ENCODE results near the gene FAM151B.
"Not testable (repeated sequence)": the region's sequence is repeated elsewhere in the genome, so short reads cannot be mapped to it uniquely, and the experiment has no call there.

The FAM151B gene

GRCh38 chr5:80483636-80484232, 4.2 kb upstream of the FAM151B start:
- Mint-ChIP-seq H3K27me3 (peaks cover 3% of the 10 kb centered on the region), H3K27ac (no peak overlapping the region), H3K36me3 (peaks cover 18% of the 10 kb centered on the region), H3K4me3 (no peak overlapping the region), H3K4me1 (peaks cover 16% of the 10 kb centered on the region), H3K9me3 (peaks cover 12% of the 10 kb centered on the region)

- H3K27me3 Mint-ChIP-seq, result peaks cover 3% of the 10 kb centered on the region
- H3K9me3 Mint-ChIP-seq, result peaks cover 7% of the 10 kb centered on the region
- peak overlapping the region; percentile 89 for H3K4me3 Mint-ChIP-seq
- H3K4me1 Mint-ChIP-seq, result peaks cover 21% of the 10 kb centered on the region
- H3K36me3 Mint-ChIP-seq, result peaks cover 12% of the 10 kb centered on the region
- no peak overlapping the region for H3K27ac Mint-ChIP-seq
Observed at GRCh38 chr5:80487444-80487828, 464 bp upstream of the FAM151B start.

- no peaks in the 10 kb centered on the region for H3K9me3 Mint-ChIP-seq
- no peak overlapping the region for H3K27ac Mint-ChIP-seq
- H3K4me1 Mint-ChIP-seq, result peaks cover 21% of the 10 kb centered on the region
- peaks cover 3% of the 10 kb centered on the region for H3K27me3 Mint-ChIP-seq
- H3K36me3 Mint-ChIP-seq, result peaks cover 2% of the 10 kb centered on the region
- H3K4me3 Mint-ChIP-seq, result no peak overlapping the region
Observed at GRCh38 chr5:80491296-80491695, 3.4 kb downstream of the FAM151B start.

GRCh38 chr5:80492741-80493140, 4.8 kb downstream of the FAM151B start:
- no peak overlapping the region for H3K4me3 Mint-ChIP-seq
- no peak overlapping the region for H3K27ac Mint-ChIP-seq
- no peaks in the 10 kb centered on the region for H3K36me3 Mint-ChIP-seq
- no peaks in the 10 kb centered on the region for H3K9me3 Mint-ChIP-seq
- peaks cover 12% of the 10 kb centered on the region for H3K4me1 Mint-ChIP-seq
- H3K27me3 Mint-ChIP-seq, result no peaks in the 10 kb centered on the region

- not testable (repeated sequence) for H3K27ac Mint-ChIP-seq, H3K36me3 Mint-ChIP-seq, H3K27me3 Mint-ChIP-seq, H3K4me3 Mint-ChIP-seq, H3K4me1 Mint-ChIP-seq, H3K9me3 Mint-ChIP-seq
Observed at GRCh38 chr5:80493443-80493842, 5.5 kb downstream of the FAM151B start.

- Mint-ChIP-seq H3K27ac (no peak overlapping the region), H3K27me3 (no peaks in the 10 kb centered on the region)
Observed at GRCh38 chr5:80495891-80496290, 8.0 kb downstream of the FAM151B start.

GRCh38 chr5:80502800-80503199, 14.9 kb downstream of the FAM151B start:
- H3K27ac Mint-ChIP-seq, result no peak overlapping the region
- H3K9me3 Mint-ChIP-seq, result no peaks in the 10 kb centered on the region
- H3K4me1 Mint-ChIP-seq, result peaks cover 6% of the 10 kb centered on the region
- no peaks in the 10 kb centered on the region for H3K36me3 Mint-ChIP-seq
- H3K4me3 Mint-ChIP-seq, result no peak overlapping the region
- H3K27me3 Mint-ChIP-seq, result no peaks in the 10 kb centered on the region

More at GRCh38 chr5:80495891-80496290, 8.0 kb downstream of the FAM151B start:
- Mint-ChIP-seq H3K4me1 (no peaks in the 10 kb centered on the region), H3K36me3 (no peaks in the 10 kb centered on the region), H3K9me3 (no peaks in the 10 kb centered on the region), H3K4me3 (no peak overlapping the region)

GRCh38 chr5:80503641-80504040, 15.7 kb downstream of the FAM151B start:
- H3K36me3 Mint-ChIP-seq, result no peaks in the 10 kb centered on the region
- no peaks in the 10 kb centered on the region for H3K9me3 Mint-ChIP-seq
- no peak overlapping the region for H3K27ac Mint-ChIP-seq
- H3K4me1 Mint-ChIP-seq, result peaks cover 6% of the 10 kb centered on the region
- no peak overlapping the region for H3K4me3 Mint-ChIP-seq
- no peaks in the 10 kb centered on the region for H3K27me3 Mint-ChIP-seq

- peaks cover 6% of the 10 kb centered on the region for H3K4me1 Mint-ChIP-seq
- no peak overlapping the region for H3K27ac Mint-ChIP-seq
- no peaks in the 10 kb centered on the region for H3K36me3 Mint-ChIP-seq
- H3K27me3 Mint-ChIP-seq, result no peaks in the 10 kb centered on the region
- H3K9me3 Mint-ChIP-seq, result no peaks in the 10 kb centered on the region
- H3K4me3 Mint-ChIP-seq, result no peak overlapping the region
Observed at GRCh38 chr5:80504833-80505232, 16.9 kb downstream of the FAM151B start.

GRCh38 chr5:80507663-80508062, 19.8 kb downstream of the FAM151B start:
- Mint-ChIP-seq H3K27me3 (no peaks in the 10 kb centered on the region), H3K27ac (no peak overlapping the region), H3K36me3 (peaks cover 2% of the 10 kb centered on the region), H3K9me3 (no peaks in the 10 kb centered on the region), H3K4me1 (peaks cover 6% of the 10 kb centered on the region), H3K4me3 (no peak overlapping the region)

- no peak overlapping the region for H3K27ac Mint-ChIP-seq
- H3K27me3 Mint-ChIP-seq, result no peaks in the 10 kb centered on the region
- H3K4me3 Mint-ChIP-seq, result no peak overlapping the region
- H3K36me3 Mint-ChIP-seq, result peaks cover 4% of the 10 kb centered on the region
- peaks cover 4% of the 10 kb centered on the region for H3K4me1 Mint-ChIP-seq
- H3K9me3 Mint-ChIP-seq, result no peaks in the 10 kb centered on the region
Observed at GRCh38 chr5:80508844-80509243, 20.9 kb downstream of the FAM151B start.

- no peaks in the 10 kb centered on the region for H3K9me3 Mint-ChIP-seq
- H3K36me3 Mint-ChIP-seq, result peaks cover 4% of the 10 kb centered on the region
- no peaks in the 10 kb centered on the region for H3K4me1 Mint-ChIP-seq
- H3K4me3 Mint-ChIP-seq, result no peak overlapping the region
- H3K27me3 Mint-ChIP-seq, result no peaks in the 10 kb centered on the region
- H3K27ac Mint-ChIP-seq, result no peak overlapping the region
Observed at GRCh38 chr5:80509362-80509761, 21.5 kb downstream of the FAM151B start.

- no peaks in the 10 kb centered on the region for H3K27me3 Mint-ChIP-seq
- H3K4me1 Mint-ChIP-seq, result peaks cover 3% of the 10 kb centered on the region
- peaks cover 4% of the 10 kb centered on the region for H3K36me3 Mint-ChIP-seq
- H3K9me3 Mint-ChIP-seq, result no peaks in the 10 kb centered on the region
- no peak overlapping the region for H3K27ac Mint-ChIP-seq
- no peak overlapping the region for H3K4me3 Mint-ChIP-seq
Observed at GRCh38 chr5:80516826-80517225, 28.9 kb downstream of the FAM151B start.

GRCh38 chr5:80540691-80541090, 52.8 kb downstream of the FAM151B start:
- Mint-ChIP-seq H3K27ac (no peak overlapping the region), H3K9me3 (no peaks in the 10 kb centered on the region), H3K27me3 (peaks cover 3% of the 10 kb centered on the region), H3K36me3 (peaks cover 2% of the 10 kb centered on the region), H3K4me3 (no peak overlapping the region), H3K4me1 (peaks cover 4% of the 10 kb centered on the region)

- Mint-ChIP-seq H3K9me3 (no peaks in the 10 kb centered on the region), H3K27me3 (peaks cover 3% of the 10 kb centered on the region), H3K4me3 (no peak overlapping the region), H3K27ac (peak overlapping the region; percentile 6), H3K4me1 (peaks cover 4% of the 10 kb centered on the region), H3K36me3 (peaks cover 2% of the 10 kb centered on the region)
Observed at GRCh38 chr5:80541392-80541791, 53.5 kb downstream of the FAM151B start.

- Mint-ChIP-seq H3K4me3 (no peak overlapping the region), H3K9me3 (no peaks in the 10 kb centered on the region), H3K27ac (no peak overlapping the region), H3K4me1 (no peaks in the 10 kb centered on the region), H3K27me3 (peaks cover 23% of the 10 kb centered on the region), H3K36me3 (no peaks in the 10 kb centered on the region)
Observed at GRCh38 chr5:80554646-80555045, 66.7 kb downstream of the FAM151B start.

- H3K36me3 Mint-ChIP-seq, result no peaks in the 10 kb centered on the region
- no peak overlapping the region for H3K4me3 Mint-ChIP-seq
- no peak overlapping the region for H3K27ac Mint-ChIP-seq
- H3K9me3 Mint-ChIP-seq, result no peaks in the 10 kb centered on the region
- H3K4me1 Mint-ChIP-seq, result no peaks in the 10 kb centered on the region
- H3K27me3 Mint-ChIP-seq, result peaks cover 19% of the 10 kb centered on the region
Observed at GRCh38 chr5:80555099-80555498, 67.2 kb downstream of the FAM151B start.
